HG03558 (cell line): ENCODE data around the gene NFIC.
"Not testable (repeated sequence)": the region's sequence is repeated elsewhere in the genome, so short reads cannot be mapped to it uniquely, and the experiment has no call there.

Experiments used
- ATAC-seq: cut with Tn5 transposase; IDR thresholded peaks from one replicate; pipeline ENCODE4 v1.9.1; 2021; ENCODE audit warnings: moderate number of reproducible peaks; ENCODE audit not compliant: unreplicated experiment; ENCODE audit errors: extremely low read depth

The NFIC gene

GRCh38 chr19:3365836-3366752 is at the start of gene NFIC:
TSS of gene NFIC (plus strand) at chr19:3366583. CDS start at chr19:3366637, 54 bp downstream.
- no peak for ATAC-seq

DNA sequence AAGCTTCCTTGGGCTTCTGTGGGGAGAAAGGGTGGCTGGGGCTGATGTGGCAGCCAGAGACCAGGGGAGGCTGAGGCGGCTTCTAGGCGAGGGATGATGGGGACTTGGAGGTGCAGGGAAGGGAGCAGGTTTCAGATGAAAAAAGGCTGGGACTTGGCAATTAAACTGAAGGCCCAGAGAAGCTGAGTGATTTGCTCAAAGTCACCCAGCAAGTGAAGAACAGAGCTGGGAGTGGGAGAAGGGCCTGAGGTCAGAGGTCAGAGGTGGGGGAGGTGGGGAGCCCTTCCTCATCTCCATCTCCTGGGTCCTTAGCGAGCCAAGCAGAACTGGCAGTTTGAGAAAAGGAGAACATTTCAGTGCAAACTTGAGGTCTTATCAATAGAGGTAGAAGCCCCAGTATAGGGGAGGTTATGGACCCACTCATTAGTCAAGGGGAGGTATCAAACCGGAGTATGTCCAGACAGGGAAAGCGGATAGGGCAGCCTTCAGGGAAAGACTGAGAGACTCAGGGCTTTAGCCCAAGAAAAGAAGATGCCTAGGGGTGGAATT is 49.6 kb upstream of the NFIC start:
- ATAC-seq: no peak

DNA sequence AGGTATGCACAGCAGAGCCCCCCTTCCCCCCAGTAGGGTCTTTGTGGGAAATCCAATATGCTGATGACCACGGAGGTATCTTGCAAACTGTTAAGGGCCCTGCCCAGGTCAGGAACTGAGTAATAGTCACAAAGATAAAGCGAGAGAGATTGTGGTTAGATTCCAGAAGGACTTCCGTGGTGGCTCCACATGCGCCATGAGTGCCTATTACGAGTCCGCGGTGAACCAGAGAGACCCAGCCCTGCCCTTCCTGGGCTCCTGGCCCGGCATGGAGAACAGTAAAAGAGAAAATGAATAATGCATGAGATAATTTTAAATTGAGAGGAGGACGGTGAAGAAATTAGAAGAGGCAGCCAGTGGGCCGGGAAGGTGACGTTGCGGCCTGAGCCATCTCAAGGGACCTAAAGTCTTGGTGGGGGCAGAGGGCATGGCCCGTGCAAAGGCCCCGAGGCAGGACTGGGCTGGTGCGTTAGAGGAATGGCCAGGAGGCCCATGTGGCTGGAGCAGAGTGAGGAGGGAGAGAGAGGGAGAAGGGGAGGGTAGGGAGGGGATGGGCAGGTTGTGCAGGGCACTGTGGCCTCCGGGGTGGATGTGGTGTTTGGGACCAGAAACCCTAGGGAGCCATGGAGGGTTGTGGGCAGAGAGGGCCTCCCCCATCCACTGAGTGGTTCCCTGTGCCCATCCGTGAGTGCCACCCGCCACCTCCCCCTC is 46.6 kb upstream of the NFIC start:
- ATAC-seq: no peak

- ATAC-seq: no peak
Observed at GRCh38 chr19:3320354-3320670, 46.1 kb upstream of the NFIC start.

- no peak for ATAC-seq
Observed at GRCh38 chr19:3320853-3321252, 45.5 kb upstream of the NFIC start.

DNA sequence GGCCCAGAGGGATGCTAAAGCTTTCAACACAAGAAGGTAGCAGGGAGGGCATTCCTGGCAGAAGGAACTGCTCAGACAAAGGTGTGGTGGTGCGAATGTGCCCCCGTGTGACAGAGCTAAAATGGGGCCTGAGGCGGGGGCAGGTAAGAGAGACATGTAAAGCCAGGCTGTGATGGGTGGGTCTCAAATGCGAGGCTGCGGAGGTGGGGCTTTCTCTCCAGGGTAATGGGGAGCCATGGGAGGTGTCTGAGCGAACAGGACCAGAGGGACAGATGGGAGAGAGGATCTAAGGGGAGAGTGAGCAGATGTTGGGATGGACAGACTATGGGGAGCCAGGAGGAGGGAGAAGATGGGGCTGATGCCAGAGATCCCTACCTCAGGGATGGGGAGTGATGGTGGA is 44.7 kb upstream of the NFIC start:
- no peak for ATAC-seq

- ATAC-seq: no peak
Observed at GRCh38 chr19:3322199-3322978, 44.0 kb upstream of the NFIC start.

- no peak for ATAC-seq
Observed at GRCh38 chr19:3323026-3323425, 43.4 kb upstream of the NFIC start.

GRCh38 chr19:3323658-3324057 is 42.7 kb upstream of the NFIC start:
- no peak for ATAC-seq

- no peak for ATAC-seq
Observed at GRCh38 chr19:3324405-3324856, 42.0 kb upstream of the NFIC start.

GRCh38 chr19:3325451-3325850 is 40.9 kb upstream of the NFIC start:
- no peak for ATAC-seq

DNA sequence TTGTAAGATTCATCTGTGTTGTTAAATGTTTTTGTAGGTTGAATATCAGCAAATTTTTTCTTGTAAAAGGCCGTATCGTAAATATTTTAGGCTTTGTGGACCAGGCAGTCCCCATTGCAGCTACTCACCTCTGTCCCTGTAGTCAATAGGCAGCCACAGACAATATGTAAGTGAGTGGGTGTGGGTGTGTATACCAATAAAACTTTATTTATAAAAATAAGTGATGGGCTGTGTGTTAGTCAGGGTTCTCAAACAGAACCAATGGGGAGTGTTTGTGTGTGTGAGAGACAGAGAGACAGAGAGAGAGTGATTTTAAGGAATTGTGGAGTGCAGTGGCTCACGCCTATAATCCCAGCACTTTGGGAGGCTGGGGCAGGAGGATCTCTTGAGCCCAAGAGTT is 37.6 kb upstream of the NFIC start:
- ATAC-seq: no peak

DNA sequence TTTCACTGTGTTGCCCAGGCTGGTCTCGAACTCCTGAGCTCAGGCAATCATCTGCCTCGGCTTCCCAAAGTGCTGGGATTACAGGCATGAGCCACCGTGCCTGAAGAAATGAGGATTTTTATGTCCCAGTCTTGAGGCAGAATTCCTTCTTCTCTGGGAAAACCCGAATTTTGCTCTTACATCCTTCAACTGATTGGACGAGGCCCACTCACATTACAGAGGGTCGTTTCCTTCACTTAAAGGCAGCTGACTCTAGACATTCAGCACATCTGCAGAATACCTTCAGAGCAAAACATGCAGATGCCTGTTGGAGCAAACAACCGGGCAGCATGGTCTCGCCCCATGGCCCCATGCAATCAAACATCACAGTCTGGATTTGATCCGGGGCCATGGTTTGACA is 36.3 kb upstream of the NFIC start:
- ATAC-seq: no peak

DNA sequence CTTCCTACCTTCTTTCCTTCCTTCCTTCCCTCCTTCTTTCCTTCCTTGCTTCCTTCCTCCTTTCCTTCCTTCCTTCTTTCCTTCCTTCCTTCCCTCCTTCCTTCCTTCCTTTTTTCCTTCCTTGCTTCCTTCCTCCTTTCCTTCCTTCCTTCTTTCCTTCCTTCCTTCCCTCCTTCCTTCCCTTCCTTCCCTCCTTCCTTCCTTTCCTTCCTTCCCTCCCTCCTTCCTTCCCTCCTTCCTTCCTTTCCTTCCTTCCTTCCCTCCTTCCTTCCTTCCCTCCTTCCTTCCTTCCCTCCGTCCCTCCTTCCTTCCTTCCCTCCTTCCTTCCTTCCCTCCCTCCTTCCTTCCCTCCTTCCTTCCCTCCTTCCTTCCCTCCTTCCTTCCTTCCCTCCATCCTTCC is 34.2 kb upstream of the NFIC start:
- not testable (repeated sequence) for ATAC-seq

DNA sequence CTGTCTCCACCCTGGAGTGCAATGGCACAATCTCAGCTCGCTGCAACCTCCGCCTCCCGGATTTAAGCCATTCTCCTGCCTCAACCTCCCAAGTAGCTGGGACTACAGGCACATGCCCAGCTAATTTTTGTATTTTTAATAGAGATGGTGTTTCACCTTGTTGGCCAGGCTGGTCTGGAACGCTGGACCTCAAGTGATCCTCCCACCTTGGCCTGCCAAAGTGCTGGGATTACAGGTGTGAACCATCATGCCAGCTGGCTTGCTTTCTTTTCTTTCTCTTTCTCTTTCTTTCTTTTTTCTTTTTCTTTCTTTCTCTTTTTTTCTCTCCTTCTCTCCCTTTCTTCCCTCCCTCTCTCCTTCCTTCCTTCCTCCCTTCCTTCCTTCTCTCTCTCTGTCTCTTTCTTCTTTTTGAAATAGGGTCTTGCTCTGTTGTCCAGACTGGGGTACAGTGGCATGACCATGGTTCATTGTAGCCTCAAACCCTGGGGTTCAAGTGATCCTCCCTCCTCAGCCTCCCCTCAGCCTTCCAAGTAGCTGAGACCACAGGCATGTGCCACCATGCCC is 33.3 kb upstream of the NFIC start:
- no peak for ATAC-seq

DNA sequence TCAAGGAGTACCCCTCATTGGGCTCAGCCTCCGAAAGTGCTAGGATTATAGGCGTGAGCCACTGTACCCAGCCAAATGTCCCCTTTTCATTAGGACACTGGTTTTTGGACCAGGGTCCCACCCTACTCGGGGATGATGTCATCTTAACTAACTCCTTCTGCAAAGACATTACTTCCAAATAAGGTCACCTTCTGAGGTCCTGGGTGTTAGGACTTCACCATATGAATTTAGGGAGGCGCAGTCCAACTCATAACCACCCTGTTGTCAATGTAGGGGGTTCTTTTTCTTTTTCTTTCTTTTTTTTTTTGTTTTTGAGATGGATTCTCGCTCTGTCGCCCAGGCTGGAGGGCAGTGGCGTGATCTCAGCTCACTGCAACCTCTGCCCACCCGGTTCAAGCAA is 32.7 kb upstream of the NFIC start:
- no peak for ATAC-seq

GRCh38 chr19:3334749-3335430 is 31.5 kb upstream of the NFIC start:
- ATAC-seq: not testable (repeated sequence)

GRCh38 chr19:3335431-3336350 is 30.7 kb upstream of the NFIC start:
- ATAC-seq: no peak

GRCh38 chr19:3336351-3336679 is 30.1 kb upstream of the NFIC start:
- no peak for ATAC-seq
